ENCODE measurements around the gene FMO2.

FMO2 gene

DNA sequence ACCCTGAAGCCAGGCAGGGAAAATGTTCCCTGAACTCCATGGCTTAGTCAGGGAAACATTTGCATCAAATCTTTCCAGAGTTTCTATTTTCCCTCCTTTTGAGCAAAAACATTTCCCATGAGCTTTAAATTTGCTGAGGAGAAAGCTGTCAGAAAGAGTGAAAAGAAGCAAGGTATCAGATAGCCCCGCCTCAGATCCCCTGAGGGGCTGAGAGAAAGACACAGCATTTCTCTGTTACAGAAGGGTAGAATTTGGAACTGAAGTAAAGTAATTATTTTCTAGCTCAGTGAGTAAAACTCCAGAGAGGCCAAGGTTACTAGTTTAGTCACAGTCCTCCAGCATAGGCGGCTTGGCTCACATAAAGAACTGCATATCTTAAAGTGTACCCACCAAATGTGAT, 73.8 kb downstream of the FMO2 start:
- no peak for DNase-seq

Measured in hematopoietic multipotent progenitor cell treated with erythropoietin and hydrocortisone succinate and interleukin-3 and kit ligand, for 4 days (in vitro differentiated cells).